Mesenchymal stem cell (in vitro differentiated cells and primary cell): Measurements from ENCODE around the gene NIT1.
A peak's percentile ranks its signal among the peaks of the same experiment; 100 is the strongest.
"Not testable (repeated sequence)": the region's sequence is repeated elsewhere in the genome, so short reads cannot be mapped to it uniquely, and the experiment has no call there.

ENCODE experiments used
- DNase-seq: peaks from one replicate; pipeline ENCODE4 v3.0.0-alpha.2; 2013
- H2AFZ ChIP-seq: one replicate; pipeline ENCODE4 v1.6.1; 2013; ENCODE audit warnings: low read depth, mild to moderate bottlenecking, control low read depth, inconsistent platforms, low read length, moderate library complexity
- H2AK5ac ChIP-seq: 2 replicates; pipeline ENCODE4 v1.6.1; 2013; ENCODE audit warnings: low read length, moderate library complexity, mild to moderate bottlenecking, inconsistent platforms; ENCODE audit not compliant: severe bottlenecking
- H2BK120ac ChIP-seq: one replicate; pipeline ENCODE4 v1.6.1; 2013; ENCODE audit warnings: low read depth, mild to moderate bottlenecking, inconsistent platforms, low read length, moderate library complexity
- H2BK12ac ChIP-seq, 2 experiments: one replicate each; pipeline ENCODE4 v1.6.1; 2013; ENCODE audit warnings: inconsistent platforms in 2 of 2, low read length in 2 of 2, mild to moderate bottlenecking in 2 of 2, moderate library complexity in 2 of 2, control low read depth in 1 of 2
- H2BK15ac ChIP-seq: one replicate; pipeline ENCODE4 v1.6.1; 2013; ENCODE audit warnings: mild to moderate bottlenecking, low read depth, inconsistent platforms; ENCODE audit not compliant: poor library complexity, severe bottlenecking
- H2BK5ac ChIP-seq: 2 replicates; pipeline ENCODE4 v1.6.1; 2013; ENCODE audit warnings: low read depth, mild to moderate bottlenecking, low read length, control low read depth, inconsistent platforms; ENCODE audit not compliant: poor library complexity, severe bottlenecking
- H3K14ac ChIP-seq, 2 experiments: one replicate each; pipeline ENCODE4 v1.6.1; 2013; ENCODE audit warnings: inconsistent platforms in 2 of 2, low read length in 2 of 2, control low read depth in 1 of 2, mild to moderate bottlenecking in 1 of 2, moderate library complexity in 1 of 2
- H3K18ac ChIP-seq, 2 experiments: one replicate each; pipeline ENCODE4 v1.6.1; 2013; ENCODE audit warnings: inconsistent platforms in 2 of 2, low read length in 2 of 2, control low read depth in 1 of 2, low read depth in 1 of 2, mild to moderate bottlenecking in 1 of 2
- H3K23ac ChIP-seq, 2 experiments: one replicate each; pipeline ENCODE4 v1.6.1; 2013; ENCODE audit warnings: inconsistent platforms in 2 of 2, low read length in 2 of 2, mild to moderate bottlenecking in 2 of 2, moderate library complexity in 2 of 2, control low read depth in 1 of 2
- H3K27ac ChIP-seq: 2 replicates; pipeline ENCODE4 v1.5.1; 2013; ENCODE audit warnings: mild to moderate bottlenecking, moderate library complexity, low read length, control low read depth, inconsistent platforms; ENCODE audit not compliant: poor library complexity, severe bottlenecking
- H3K27me3 ChIP-seq, 2 experiments: 2 replicates each; pipeline versions ENCODE4 v1.6.1 to v1.7.0; 2013; ENCODE audit warnings: low read length in 2 of 2, mild to moderate bottlenecking in 2 of 2, moderate library complexity in 2 of 2, control low read depth in 1 of 2, inconsistent platforms in 1 of 2; ENCODE audit not compliant: control insufficient read depth in 1 of 2, insufficient read depth in 1 of 2
- H3K36me3 ChIP-seq, 2 experiments: 2 replicates each; pipeline versions ENCODE4 v1.6.1 to v1.7.0; 2013; ENCODE audit warnings: low read length in 2 of 2, control low read depth in 1 of 2, inconsistent platforms in 1 of 2, low read depth in 1 of 2, mild to moderate bottlenecking in 1 of 2; ENCODE audit not compliant: insufficient read depth in 2 of 2, control insufficient read depth in 1 of 2
- H3K4ac ChIP-seq, 2 experiments: one replicate each; pipeline ENCODE4 v1.6.1; 2013; ENCODE audit warnings: inconsistent platforms in 2 of 2, low read length in 2 of 2, mild to moderate bottlenecking in 2 of 2, moderate library complexity in 2 of 2, control low read depth in 1 of 2, low read depth in 1 of 2
- H3K4me1 ChIP-seq: 2 replicates; pipeline ENCODE4 v1.6.1; 2013; ENCODE audit warnings: low read depth, low read length, control low read depth; ENCODE audit not compliant: control insufficient read depth, insufficient read depth
- H3K4me2 ChIP-seq: 2 replicates; pipeline ENCODE4 v1.6.1; 2013; ENCODE audit warnings: low read length, mild to moderate bottlenecking, inconsistent platforms; ENCODE audit not compliant: poor library complexity, severe bottlenecking
- H3K4me3 ChIP-seq, 2 experiments: 2 replicates each; pipeline versions ENCODE4 v1.5.1 to v1.7.0; 2013; ENCODE audit warnings: low read length in 2 of 2, mild to moderate bottlenecking in 2 of 2, control low read depth in 1 of 2, low read depth in 1 of 2; ENCODE audit not compliant: insufficient read depth in 1 of 2
- H3K79me1 ChIP-seq: replicated peaks from 2 replicates; pipeline ENCODE4 v1.6.1; 2013; ENCODE audit warnings: mild to moderate bottlenecking, control low read depth, low read length, inconsistent platforms; ENCODE audit not compliant: poor library complexity, severe bottlenecking
- H3K9ac ChIP-seq: 2 replicates; pipeline ENCODE4 v1.7.0; 2013; ENCODE audit warnings: mild to moderate bottlenecking, low read length, moderate library complexity
- H3K9me3 ChIP-seq: 2 replicates; pipeline ENCODE4 v1.7.0; 2013; ENCODE audit warnings: mild to moderate bottlenecking, low read length; ENCODE audit not compliant: control insufficient read depth
- H4K8ac ChIP-seq: one replicate; pipeline ENCODE4 v1.6.1; 2013; ENCODE audit warnings: inconsistent platforms, mild to moderate bottlenecking, low read length, moderate library complexity
- H4K91ac ChIP-seq: one replicate; pipeline ENCODE4 v1.6.1; 2013; ENCODE audit warnings: mild to moderate bottlenecking, low read length, inconsistent platforms
- WGBS: methylation state at CpG from one replicate; pipeline ENCODE4 v1.1.7; 2013; ENCODE audit warnings: mixed read lengths; 5-methylcytosine and 5-hydroxymethylcytosine counted together

Gene NIT1

DNA sequence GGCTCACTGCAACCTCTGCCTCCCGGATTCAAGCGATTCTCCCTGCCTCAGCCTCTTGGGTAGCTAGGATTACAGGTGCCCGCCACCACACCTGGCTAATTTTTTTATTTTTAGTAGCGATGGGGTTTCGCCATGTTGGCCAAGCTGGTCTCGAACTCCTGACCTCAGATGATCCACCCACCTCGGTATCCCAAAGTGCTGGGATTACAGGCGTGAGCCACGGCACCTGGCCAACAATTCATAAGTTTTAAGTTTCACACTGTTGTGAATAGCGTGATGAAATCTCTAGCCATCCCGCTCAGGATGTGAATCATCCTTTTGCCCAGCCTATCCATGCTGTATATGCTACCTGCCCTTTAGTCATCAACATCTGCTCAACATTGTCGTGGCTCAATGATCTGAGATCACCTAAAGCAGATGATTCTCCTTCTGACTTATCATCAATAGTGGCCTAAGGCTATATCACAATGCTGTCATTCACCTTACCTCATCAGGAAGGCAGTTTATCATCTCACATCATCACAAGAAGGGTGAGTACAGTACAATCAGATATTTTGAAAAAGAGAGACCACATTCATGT lies 2.7 kb upstream of the NIT1 start:
- H3K4me2 ChIP-seq, result no peak overlapping the region
- H3K4ac ChIP-seq, result no peak overlapping the region
- no peak overlapping the region for H2BK12ac ChIP-seq
- H3K36me3 ChIP-seq, result peaks cover 9 to 32% of the 10 kb centered on the region in 2 experiments
- H3K18ac ChIP-seq, result no peak overlapping the region
- H2BK120ac ChIP-seq, result no peak overlapping the region
- H3K4me3 ChIP-seq, result no peak overlapping the region
- H3K9me3 ChIP-seq, result no peaks in the 10 kb centered on the region
- H3K23ac ChIP-seq, result no peak overlapping the region
- no peak overlapping the region for H2BK5ac ChIP-seq
- no peak overlapping the region for H2AFZ ChIP-seq
- H3K14ac ChIP-seq, result no peak overlapping the region
- H3K79me1 ChIP-seq, result peaks cover 5% of the 10 kb centered on the region
- H4K8ac ChIP-seq, result no peak overlapping the region
- H3K9ac ChIP-seq, result no peak overlapping the region
- no peak overlapping the region for H2AK5ac ChIP-seq
- no peaks in the 10 kb centered on the region for H3K27me3 ChIP-seq
- H3K27ac ChIP-seq, result peak overlapping the region; percentile 13
- peak; percentile 84 for DNase-seq
- peaks cover 20% of the 10 kb centered on the region for H3K4me1 ChIP-seq
- no peak overlapping the region for H4K91ac ChIP-seq
- WGBS, result 64% methylated on average over 12 of the region's 12 CpGs
- H2BK15ac ChIP-seq, result no peak overlapping the region

DNA sequence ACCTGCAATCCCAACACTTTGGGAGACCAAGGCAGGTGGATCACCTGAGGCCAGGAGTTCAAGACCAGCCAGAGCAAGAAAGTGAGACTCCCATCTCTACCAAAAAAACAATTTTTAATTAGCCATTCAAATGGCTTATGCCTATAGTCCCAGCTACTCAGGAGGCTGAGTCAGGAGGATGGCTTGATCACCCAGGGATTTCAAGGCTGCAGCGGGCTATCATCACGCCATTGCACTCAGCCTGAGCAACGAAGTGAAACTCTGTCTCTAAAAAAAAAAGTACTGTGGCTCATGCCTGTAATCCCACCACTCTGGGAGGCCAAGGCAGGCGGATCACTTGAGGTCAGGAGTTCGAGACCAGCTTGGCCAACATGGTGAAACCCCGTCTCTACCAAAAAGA lies 1.9 kb upstream of the NIT1 start:
- H3K4me3 ChIP-seq, result peak overlapping the region in 1 of 2 experiments; percentile 100
- H2BK12ac ChIP-seq, H2AFZ ChIP-seq, H3K23ac ChIP-seq, H4K91ac ChIP-seq, H3K9me3 ChIP-seq, H2BK120ac ChIP-seq, H4K8ac ChIP-seq, H3K4me2 ChIP-seq, H2BK5ac ChIP-seq, H3K18ac ChIP-seq, DNase-seq, H2BK15ac ChIP-seq, H3K27me3 ChIP-seq, H3K79me1 ChIP-seq, H3K9ac ChIP-seq, H3K4ac ChIP-seq, H2AK5ac ChIP-seq, H3K14ac ChIP-seq: not testable (repeated sequence)
- peaks cover 25% of the 10 kb centered on the region for H3K4me1 ChIP-seq
- 97% methylated on average over 6 of the region's 6 CpGs for WGBS
- peaks cover 15 to 39% of the 10 kb centered on the region in 2 experiments for H3K36me3 ChIP-seq
- H3K27ac ChIP-seq, result peak overlapping the region; percentile 19

DNA sequence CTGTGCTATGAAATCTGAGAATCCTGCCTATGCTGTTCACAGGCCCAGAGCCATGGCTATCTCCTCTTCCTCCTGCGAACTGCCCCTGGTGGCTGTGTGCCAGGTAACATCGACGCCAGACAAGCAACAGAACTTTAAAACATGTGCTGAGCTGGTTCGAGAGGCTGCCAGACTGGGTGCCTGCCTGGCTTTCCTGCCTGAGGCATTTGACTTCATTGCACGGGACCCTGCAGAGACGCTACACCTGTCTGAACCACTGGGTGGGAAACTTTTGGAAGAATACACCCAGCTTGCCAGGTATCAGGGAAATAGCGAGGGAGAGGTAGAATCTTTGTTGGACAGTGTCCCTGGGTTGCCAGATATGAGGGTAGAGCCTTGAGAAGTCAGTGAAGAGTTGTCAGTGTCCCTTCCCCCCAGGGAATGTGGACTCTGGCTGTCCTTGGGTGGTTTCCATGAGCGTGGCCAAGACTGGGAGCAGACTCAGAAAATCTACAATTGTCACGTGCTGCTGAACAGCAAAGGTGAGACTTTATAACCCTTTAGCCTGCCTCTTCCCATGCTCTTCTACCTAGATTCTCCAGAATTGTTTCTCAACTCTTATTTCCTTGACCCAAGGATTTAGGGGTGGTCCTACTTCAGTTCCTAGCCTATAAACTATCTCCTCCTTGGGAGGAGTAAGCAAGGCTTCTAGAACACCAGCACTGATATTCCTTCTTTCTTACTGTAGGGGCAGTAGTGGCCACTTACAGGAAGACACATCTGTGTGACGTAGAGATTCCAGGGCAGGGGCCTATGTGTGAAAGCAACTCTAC lies 1.4 kb downstream of the NIT1 start:
- H3K27me3 ChIP-seq, result no peaks in the 10 kb centered on the region
- H2BK5ac ChIP-seq, result no peak overlapping the region
- peak; percentile 88 for DNase-seq
- WGBS, result 70% methylated on average over 10 of the region's 10 CpGs
- peak overlapping the region; percentile 100 for H3K9ac ChIP-seq
- H3K9me3 ChIP-seq, result no peaks in the 10 kb centered on the region
- H4K91ac ChIP-seq, result no peak overlapping the region
- peaks cover 25% of the 10 kb centered on the region for H3K79me1 ChIP-seq
- peak overlapping the region in 1 of 2 experiments; percentile 100 for H3K4me3 ChIP-seq
- H3K4me2 ChIP-seq, result peak overlapping the region; percentile 61
- H2AK5ac ChIP-seq, result peak overlapping the region; percentile 41
- H2BK12ac ChIP-seq, result peak overlapping the region in 1 of 2 experiments; percentile 31
- no peak overlapping the region for H3K4ac ChIP-seq
- H2BK120ac ChIP-seq, result no peak overlapping the region
- peak overlapping the region in 1 of 2 experiments; percentile 36 for H3K14ac ChIP-seq
- peaks cover 42 to 60% of the 10 kb centered on the region in 2 experiments for H3K36me3 ChIP-seq
- peak overlapping the region; percentile 22 for H4K8ac ChIP-seq
- H2BK15ac ChIP-seq, result no peak overlapping the region
- peak overlapping the region; percentile 95 for H3K27ac ChIP-seq
- peak overlapping the region; percentile 14 to 46 for H3K18ac ChIP-seq
- peaks cover 25% of the 10 kb centered on the region for H3K4me1 ChIP-seq
- H2AFZ ChIP-seq, result no peak overlapping the region
- no peak overlapping the region for H3K23ac ChIP-seq

DNA sequence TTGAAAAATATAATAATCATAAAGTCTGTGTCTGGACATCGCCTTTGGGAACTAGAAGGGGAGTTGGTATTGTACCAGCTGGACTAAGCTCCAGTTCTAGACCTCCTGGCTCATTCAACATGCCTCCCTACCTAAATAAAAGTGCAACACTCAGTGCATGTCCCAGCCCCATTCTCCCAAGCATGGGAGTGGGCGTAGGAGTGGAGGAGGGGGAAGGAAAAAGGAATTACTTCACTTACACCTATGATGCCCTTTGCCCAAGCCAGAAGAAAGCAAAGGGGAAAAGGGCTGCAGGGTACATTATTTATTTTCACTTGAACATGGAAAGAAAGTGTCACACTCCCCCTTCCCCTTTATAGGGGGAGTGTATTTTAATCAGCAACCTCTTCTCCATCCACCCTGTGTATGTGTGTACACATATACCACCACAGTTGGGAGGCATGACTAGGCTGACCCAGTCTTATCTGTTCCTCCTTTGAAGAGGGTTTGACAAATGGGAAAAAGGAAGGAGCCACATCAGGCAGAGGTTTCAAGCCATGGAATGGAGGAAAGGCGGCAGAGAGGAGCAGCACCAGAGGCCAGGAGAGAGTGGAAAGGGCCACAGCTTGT lies 3.2 kb downstream of the NIT1 start:
- Histone ChIP-seq H3K23ac (no peak overlapping the region), H3K4me1 (peaks cover 20% of the 10 kb centered on the region), H3K27ac (no peak overlapping the region), H2BK5ac (no peak overlapping the region), H3K4me2 (no peak overlapping the region), H4K91ac (no peak overlapping the region), H3K27me3 (no peaks in the 10 kb centered on the region), H3K9me3 (no peaks in the 10 kb centered on the region), H2AK5ac (no peak overlapping the region), H3K18ac (no peak overlapping the region), H2AFZ (no peak overlapping the region), H4K8ac (no peak overlapping the region), H3K14ac (no peak overlapping the region), H3K79me1 (peaks cover 26% of the 10 kb centered on the region), H3K9ac (no peak overlapping the region), H3K4ac (no peak overlapping the region), H3K36me3 (peaks cover 47 to 63% of the 10 kb centered on the region in 2 experiments), H3K4me3 (no peak overlapping the region), H2BK12ac (no peak overlapping the region), H2BK120ac (no peak overlapping the region), H2BK15ac (no peak overlapping the region)
- 100% methylated on average over 1 of the region's 3 CpGs for WGBS
- no peak for DNase-seq
